ENCODE measurements around the gene PRKCZ. TPM values are rescaled to one million over a fixed set of nuclear protein-coding genes. Genes with fewer than 3 reads are reported as not detected.
"Not testable (repeated sequence)": the region's sequence is repeated elsewhere in the genome, so short reads cannot be mapped to it uniquely, and the experiment has no call there.

Gene PRKCZ
- total RNA-seq, 2 donors from 2014 or later = 34.5 to 46.7 TPM

- H3K4me3 ChIP-seq = no peak overlapping the region
- H3K36me3 ChIP-seq = no peaks in the 10 kb centered on the region
- WGBS = 89% methylated on average over 14 of the region's 14 CpGs
- H3K27ac ChIP-seq = no peak overlapping the region
- no peak for TF ChIP-seq POLR2AphosphoS5 (IDR thresholded peaks at IDR 0.05)
- TF ChIP-seq POLR2A (IDR thresholded peaks at IDR 0.05) = no peak
- no peak for TF ChIP-seq CTCF (IDR thresholded peaks at IDR 0.05)
- no peak for DNase-seq (ENCODE audit: low spot score)
- no peaks in the 10 kb centered on the region for H3K27me3 ChIP-seq (replicated peaks; ENCODE audit: insufficient read depth)
- H3K4me1 ChIP-seq (replicated peaks) = no peaks in the 10 kb centered on the region
- intact Hi-C loops (cut with DNase I) = no loop called here
- no peaks in the 10 kb centered on the region for H3K9me3 ChIP-seq
Observed at GRCh38 chr1:2121101-2121691, 71.0 kb downstream of the PRKCZ start.

- H3K9me3 ChIP-seq; H3K4me3 ChIP-seq; H3K4me1 ChIP-seq (replicated peaks); DNase-seq (ENCODE audit: low spot score); intact Hi-C loops (cut with DNase I); H3K27ac ChIP-seq; H3K36me3 ChIP-seq; H3K27me3 ChIP-seq (replicated peaks; ENCODE audit: insufficient read depth): not testable (repeated sequence)
- WGBS = 89% methylated on average over 23 of the region's 23 CpGs
Observed at GRCh38 chr1:2121794-2122193, 71.6 kb downstream of the PRKCZ start.

GRCh38 chr1:2124446-2125198, 74.4 kb downstream of the PRKCZ start:
- no peak for TF ChIP-seq POLR2AphosphoS5 (IDR thresholded peaks at IDR 0.05)
- Histone ChIP-seq H3K36me3 (no peaks in the 10 kb centered on the region), H3K4me1 (replicated peaks) (no peaks in the 10 kb centered on the region), H3K27ac (no peak overlapping the region), H3K4me3 (no peak overlapping the region), H3K27me3 (replicated peaks; ENCODE audit: insufficient read depth) (no peaks in the 10 kb centered on the region), H3K9me3 (no peaks in the 10 kb centered on the region)
- intact Hi-C loops (cut with DNase I) = no loop called here
- DNase-seq (ENCODE audit: low spot score) = no peak
- WGBS = 86% methylated on average over 30 of the region's 31 CpGs

- no peaks in the 10 kb centered on the region for H3K9me3 ChIP-seq
- intact Hi-C loops (cut with DNase I) = no loop called here
- no peak overlapping the region for H3K27ac ChIP-seq
- DNase-seq (ENCODE audit: low spot score) = no peak
- no peak for TF ChIP-seq POLR2AphosphoS5 (IDR thresholded peaks at IDR 0.05)
- no peak for TF ChIP-seq POLR2A (IDR thresholded peaks at IDR 0.05)
- no peaks in the 10 kb centered on the region for H3K36me3 ChIP-seq
- no peaks in the 10 kb centered on the region for H3K4me1 ChIP-seq (replicated peaks)
- WGBS = 85% methylated on average over 29 of the region's 34 CpGs
- no peaks in the 10 kb centered on the region for H3K27me3 ChIP-seq (replicated peaks; ENCODE audit: insufficient read depth)
- H3K4me3 ChIP-seq = no peak overlapping the region
Observed at GRCh38 chr1:2125350-2126211, 75.4 kb downstream of the PRKCZ start.

GRCh38 chr1:2126331-2127186, 76.3 kb downstream of the PRKCZ start:
- intact Hi-C loops (cut with DNase I) = no loop called here
- Histone ChIP-seq H3K4me1 (replicated peaks) (no peaks in the 10 kb centered on the region), H3K4me3 (no peak overlapping the region), H3K9me3 (no peaks in the 10 kb centered on the region), H3K27ac (no peak overlapping the region), H3K36me3 (no peaks in the 10 kb centered on the region), H3K27me3 (replicated peaks; ENCODE audit: insufficient read depth) (no peaks in the 10 kb centered on the region)
- 76% methylated on average over 33 of the region's 39 CpGs for WGBS
- DNase-seq (ENCODE audit: low spot score) = no peak
- TF ChIP-seq POLR2A (IDR thresholded peaks at IDR 0.05) (no peak), CTCF (IDR thresholded peaks at IDR 0.05) (no peak), POLR2AphosphoS5 (IDR thresholded peaks at IDR 0.05) (no peak)
